IPS-NIHi7 (cell line): Measurements from ENCODE around the gene PHKB.
"Not testable (repeated sequence)": the region's sequence is repeated elsewhere in the genome, so short reads cannot be mapped to it uniquely, and the experiment has no call there.

ENCODE experiments used
- DNase-seq: peaks from one replicate; pipeline ENCODE4 v3.0.0; 2012; ENCODE audit warnings: mixed read lengths; ENCODE audit errors: extremely low spot score

Gene PHKB

GRCh38 chr16:47506800-47507199 lies 45.7 kb downstream of the PHKB start:
- no peak for DNase-seq

- no peak for DNase-seq
These were observed 46.6 kb downstream of the PHKB start for GRCh38 chr16:47507701-47508100.

- DNase-seq = no peak
These were observed 50.8 kb downstream of the PHKB start for GRCh38 chr16:47511882-47512281.

DNA sequence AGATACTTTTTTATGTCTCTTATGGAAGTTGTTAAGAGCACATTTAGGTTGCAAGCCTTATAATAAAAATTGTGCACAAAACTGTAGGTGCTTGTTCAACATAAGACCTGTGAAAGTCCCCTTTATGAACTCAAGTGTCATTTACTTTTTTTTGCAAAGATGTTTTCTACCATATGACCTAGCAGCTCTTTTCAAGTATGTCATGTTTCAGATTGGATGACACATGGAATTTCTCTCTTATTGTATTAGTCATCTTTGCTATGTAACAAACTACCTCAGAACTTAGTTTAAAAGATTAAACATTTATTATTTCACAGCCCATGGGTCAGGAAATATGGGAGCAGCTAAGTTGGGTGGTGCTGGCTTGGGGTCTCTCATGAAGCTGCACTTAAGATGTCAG lies 57.9 kb downstream of the PHKB start:
- DNase-seq = no peak

GRCh38 chr16:47519546-47519945 lies 58.4 kb downstream of the PHKB start:
- DNase-seq = no peak

DNA sequence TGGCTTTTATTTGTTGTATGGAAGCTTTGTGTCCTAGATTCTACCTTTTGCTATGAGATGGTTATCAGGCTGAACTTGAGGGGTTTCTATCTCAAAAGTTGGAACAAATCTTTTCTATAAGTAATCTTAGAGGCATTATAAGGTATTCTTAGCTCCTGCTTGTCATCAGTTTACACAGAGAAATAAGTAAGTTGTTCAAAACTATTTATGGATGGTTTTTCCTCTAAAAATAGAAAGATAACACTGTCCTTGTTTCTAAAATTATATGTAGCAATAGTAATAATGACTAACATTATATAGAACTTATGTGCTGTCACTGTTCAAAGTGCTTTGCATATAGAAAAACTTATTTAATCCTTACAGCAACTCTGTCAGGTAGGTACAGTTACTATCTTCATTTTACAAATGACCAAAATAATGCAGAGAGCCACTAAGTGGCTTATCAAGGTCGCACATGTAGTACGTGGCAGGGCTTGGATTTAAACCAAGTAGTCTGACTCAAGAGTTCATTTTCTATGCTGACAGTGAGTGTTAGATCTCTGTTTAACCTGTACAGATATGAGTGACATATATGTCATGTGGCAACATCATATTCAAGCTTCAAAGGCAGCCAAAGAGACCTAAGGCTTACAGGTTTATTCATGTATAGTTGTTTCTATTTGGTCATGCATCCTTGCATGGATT lies 59.0 kb downstream of the PHKB start:
- no peak for DNase-seq

DNA sequence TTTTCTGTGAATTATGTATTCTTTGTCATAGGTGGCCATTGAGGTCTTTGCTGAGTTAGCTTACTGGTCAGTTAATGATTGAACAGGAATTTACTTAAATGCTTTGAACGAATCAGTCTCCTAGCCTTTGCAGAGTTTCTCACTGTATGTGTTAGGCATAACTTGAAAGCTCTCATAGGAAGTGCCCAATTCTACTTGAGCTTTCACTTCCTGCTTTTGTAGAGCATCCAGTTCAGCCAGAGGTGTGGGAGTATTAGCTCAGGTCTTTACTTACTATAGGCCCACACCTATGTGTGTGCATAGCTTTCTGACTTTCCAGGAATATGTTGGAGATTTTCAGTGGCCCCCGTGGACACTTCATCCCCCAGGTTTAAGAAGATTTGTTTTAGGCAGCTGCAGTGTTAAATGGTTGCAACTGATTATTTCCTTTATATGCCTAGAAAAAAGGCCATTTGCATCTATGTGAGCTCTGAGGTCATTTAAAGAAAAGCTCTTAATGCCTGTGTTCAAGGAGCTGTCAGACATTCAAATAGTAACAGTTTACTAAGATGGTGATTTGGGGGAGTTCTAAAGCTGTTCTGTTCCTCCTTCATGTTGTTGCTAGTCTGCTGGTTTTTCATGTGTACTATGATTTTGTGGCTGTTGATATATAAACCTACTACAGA lies 62.3 kb downstream of the PHKB start:
- no peak for DNase-seq

DNA sequence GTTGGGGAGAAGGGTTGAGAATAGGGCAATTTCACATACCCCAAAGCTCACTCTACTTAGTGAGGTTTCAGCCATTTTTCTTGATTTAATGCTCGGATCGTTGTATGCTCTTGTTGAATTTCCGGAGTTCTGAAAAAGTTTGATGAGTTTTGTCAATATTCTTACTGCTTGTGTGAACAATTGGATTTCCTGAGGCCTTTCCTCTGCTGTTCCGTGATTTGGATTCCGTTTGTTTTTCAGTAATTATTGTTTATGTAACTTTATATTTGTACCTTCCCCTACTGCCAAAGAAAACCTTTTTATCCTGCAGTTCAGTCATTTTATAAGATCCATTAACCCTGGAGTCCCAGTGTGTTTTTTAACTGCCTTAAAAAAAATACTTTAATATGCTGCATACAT lies 62.9 kb downstream of the PHKB start:
- no peak for DNase-seq

DNA sequence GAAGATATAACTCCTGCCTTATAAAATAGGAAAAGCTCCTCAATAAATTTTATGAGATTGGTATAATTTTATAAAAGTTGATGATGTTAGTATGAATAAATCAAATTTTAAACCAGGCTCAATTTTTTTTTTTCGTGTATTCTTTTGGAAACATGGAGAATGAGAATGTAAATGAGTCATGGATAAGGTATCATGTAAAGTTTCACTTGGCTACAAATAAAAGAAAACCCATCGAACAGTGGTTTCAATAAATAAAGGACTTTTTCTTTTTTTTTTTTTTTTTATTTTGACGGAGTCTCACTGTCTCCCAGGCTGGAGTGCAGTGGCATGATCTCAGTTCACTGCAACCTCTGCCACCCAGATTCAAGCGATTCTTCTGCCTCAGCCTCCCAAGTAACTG lies 67.3 kb downstream of the PHKB start:
- DNase-seq = no peak

GRCh38 chr16:47533744-47534292 lies 72.7 kb downstream of the PHKB start:
- DNase-seq = no peak

GRCh38 chr16:47538472-47538871 lies 77.3 kb downstream of the PHKB start:
- no peak for DNase-seq

- not testable (repeated sequence) for DNase-seq
These were observed 78.9 kb downstream of the PHKB start for GRCh38 chr16:47539707-47540670.

DNA sequence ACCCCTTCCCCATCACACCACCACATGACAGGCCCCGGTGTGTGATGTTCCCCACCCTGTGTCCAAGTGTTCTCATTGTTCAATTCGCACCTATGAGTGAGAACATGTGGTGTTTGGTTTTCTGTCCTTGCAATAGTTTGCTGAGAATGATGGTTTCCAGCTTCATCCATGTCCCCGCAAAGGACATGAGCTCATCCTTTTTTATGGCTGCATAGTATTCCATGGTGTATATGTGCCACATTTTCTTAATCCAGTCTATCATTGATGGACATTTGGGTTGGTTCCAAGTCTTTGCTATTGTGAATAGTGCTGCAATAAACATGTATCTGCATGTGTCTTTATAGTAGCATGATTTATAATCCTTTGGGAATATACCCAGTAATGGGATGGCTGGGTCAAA lies 80.0 kb downstream of the PHKB start:
- not testable (repeated sequence) for DNase-seq

GRCh38 chr16:47544255-47544654 lies 83.1 kb downstream of the PHKB start:
- not testable (repeated sequence) for DNase-seq

- not testable (repeated sequence) for DNase-seq
These were observed 90.1 kb downstream of the PHKB start for GRCh38 chr16:47551185-47551584.

- not testable (repeated sequence) for DNase-seq
These were observed 90.6 kb downstream of the PHKB start for GRCh38 chr16:47551767-47552166.

GRCh38 chr16:47553853-47554564 lies 92.9 kb downstream of the PHKB start:
- no peak for DNase-seq

DNA sequence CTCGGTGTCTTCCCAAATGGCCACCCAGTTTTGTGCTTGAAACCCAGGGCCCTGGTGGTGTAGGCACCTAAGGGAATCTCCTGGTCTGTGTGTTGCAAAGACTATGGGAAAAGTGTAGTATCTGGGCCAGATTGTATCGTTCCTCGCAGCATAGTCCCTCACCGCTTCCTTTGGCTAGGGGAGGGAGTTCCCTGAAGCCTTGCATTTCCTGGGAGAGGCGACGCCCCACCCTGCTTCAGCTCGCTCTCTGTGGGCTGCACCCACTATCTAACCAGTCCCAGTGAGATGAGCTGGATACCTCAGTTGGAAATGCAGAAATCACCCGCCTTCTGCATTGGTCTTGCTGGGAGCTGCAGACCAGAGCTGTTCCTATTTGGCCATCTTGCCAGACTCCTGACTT lies 93.5 kb downstream of the PHKB start:
- DNase-seq = not testable (repeated sequence)

GRCh38 chr16:47561286-47561685 lies 100.2 kb downstream of the PHKB start:
- no peak for DNase-seq

GRCh38 chr16:47562366-47562765 lies 101.2 kb downstream of the PHKB start:
- no peak for DNase-seq

- DNase-seq = no peak
These were observed 104.3 kb downstream of the PHKB start for GRCh38 chr16:47565454-47565853.
